Measurements from ENCODE around the gene C16orf46. TPM values are rescaled to one million over a fixed set of nuclear protein-coding genes. Genes with fewer than 3 reads are reported as not detected.
A peak's percentile ranks its signal among the peaks of the same experiment; 100 is the strongest.

C16orf46 gene
- total and polyA plus RNA-seq, 9 of the 15 experiments (the other 6 are each of a cell fraction or from before 2014, with no cell fraction given) = 0.10 to 0.98 (median 0.41) TPM; not detected in 1

- no peak for TF ChIP-seq ZNF146 (CRISPR knock-in tag; IDR thresholded peaks at IDR 0.05; ENCODE audit: unreplicated experiment)
- TF ChIP-seq HMGN3 (IDR thresholded peaks at IDR 0.05; ENCODE audit: borderline replicate concordance, extremely low read depth, insufficient read length, low read depth, low read length) = peak; percentile 68
- TF ChIP-seq ZNF655 (CRISPR knock-in tag; IDR thresholded peaks at IDR 0.05) = no peak
- TF ChIP-seq THAP7 (CRISPR knock-in tag; IDR thresholded peaks at IDR 0.05) = peak; percentile 76; the same call in 1 of the 2 replicates
- TF ChIP-seq HEY1 (CRISPR knock-in tag; IDR thresholded peaks at IDR 0.05; ENCODE audit: borderline replicate concordance) = no peak
- peak; percentile 31; the same call in 1 of the 2 replicates for TF ChIP-seq ZNF311 (CRISPR knock-in tag; IDR thresholded peaks at IDR 0.05)
- TF ChIP-seq ZNF407 (IDR thresholded peaks at IDR 0.05; ENCODE audit: low read depth) = no peak
- no peak for TF ChIP-seq SLC30A9 (CRISPR knock-in tag; IDR thresholded peaks at IDR 0.05)
Observed at GRCh38 chr16:81077076-81077940, at the start of gene C16orf46 (continued).
